Measurements from ENCODE around the gene NDRG4. TPM values are rescaled to one million over a fixed set of nuclear protein-coding genes. Genes with fewer than 3 reads are reported as not detected.

Gene NDRG4
- total RNA-seq, 1 donor from 2014 or later = 8.7 TPM

DNA sequence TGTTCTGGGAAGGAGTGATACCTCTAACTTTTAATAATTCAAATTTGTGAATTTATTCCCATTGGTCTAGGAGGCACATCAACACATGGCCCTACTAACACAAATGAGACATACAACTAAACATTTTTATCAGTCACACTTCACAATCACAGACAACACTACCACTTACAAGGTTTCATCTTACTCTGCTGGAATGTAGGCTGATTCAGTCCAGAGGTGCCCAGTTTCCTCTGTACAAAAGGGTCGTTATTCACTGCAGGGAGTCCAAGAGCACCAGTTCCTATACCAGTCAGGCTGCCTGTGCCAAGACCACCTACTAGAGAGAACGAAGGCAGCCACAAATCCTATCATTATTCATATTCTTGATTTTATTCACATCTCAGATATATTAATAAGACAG lies 56.7 kb downstream of the NDRG4 start:
- DNase-seq (ENCODE audit: low spot score) = no peak
- H3K27me3 Mint-ChIP-seq (ENCODE audit: low read depth) = no peaks in the 10 kb centered on the region
- H3K27ac Mint-ChIP-seq (ENCODE audit: unreplicated experiment) = peak overlapping the region; percentile 4
- H3K36me3 Mint-ChIP-seq (ENCODE audit: low read depth) = peaks cover 25% of the 10 kb centered on the region
- H3K4me1 Mint-ChIP-seq (ENCODE audit: low read depth) = peaks cover 4% of the 10 kb centered on the region
- no peaks in the 10 kb centered on the region for H3K9me3 Mint-ChIP-seq (ENCODE audit: low read depth)
- no peak overlapping the region for H3K4me3 Mint-ChIP-seq (ENCODE audit: unreplicated experiment)
- TF ChIP-seq, protein P1, sequence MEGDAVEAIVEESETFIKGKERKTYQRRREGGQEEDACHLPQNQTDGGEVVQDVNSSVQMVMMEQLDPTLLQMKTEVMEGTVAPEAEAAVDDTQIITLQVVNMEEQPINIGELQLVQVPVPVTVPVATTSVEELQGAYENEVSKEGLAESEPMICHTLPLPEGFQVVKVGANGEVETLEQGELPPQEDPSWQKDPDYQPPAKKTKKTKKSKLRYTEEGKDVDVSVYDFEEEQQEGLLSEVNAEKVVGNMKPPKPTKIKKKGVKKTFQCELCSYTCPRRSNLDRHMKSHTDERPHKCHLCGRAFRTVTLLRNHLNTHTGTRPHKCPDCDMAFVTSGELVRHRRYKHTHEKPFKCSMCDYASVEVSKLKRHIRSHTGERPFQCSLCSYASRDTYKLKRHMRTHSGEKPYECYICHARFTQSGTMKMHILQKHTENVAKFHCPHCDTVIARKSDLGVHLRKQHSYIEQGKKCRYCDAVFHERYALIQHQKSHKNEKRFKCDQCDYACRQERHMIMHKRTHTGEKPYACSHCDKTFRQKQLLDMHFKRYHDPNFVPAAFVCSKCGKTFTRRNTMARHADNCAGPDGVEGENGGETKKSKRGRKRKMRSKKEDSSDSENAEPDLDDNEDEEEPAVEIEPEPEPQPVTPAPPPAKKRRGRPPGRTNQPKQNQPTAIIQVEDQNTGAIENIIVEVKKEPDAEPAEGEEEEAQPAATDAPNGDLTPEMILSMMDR (IDR thresholded peaks at IDR 0.05) = no peak

Other genes starting within 250 kb of the NDRG4 start
- gene PRSS54, start 205.1 kb upstream of the NDRG4 start, total RNA-seq = not detected in 3 replicates
- gene GINS3, start 107.7 kb upstream of the NDRG4 start, total RNA-seq = 1.9 to 3.3 TPM (median 2.1 TPM) in 3 replicates
- 10.4 to 16.4 TPM (median 13.0 TPM) in 3 replicates for gene SETD6, start 15.4 kb downstream of the NDRG4 start, total RNA-seq
- gene CNOT1, start 129.7 kb downstream of the NDRG4 start, total RNA-seq = 89.3 to 104 TPM (median 98.1 TPM) in 3 replicates
- gene SLC38A7, start 184.6 kb downstream of the NDRG4 start, total RNA-seq = 37.6 to 47.3 TPM (median 45.1 TPM) in 3 replicates
- gene GOT2, start 234.2 kb downstream of the NDRG4 start, total RNA-seq = 54.5 to 74.9 TPM (median 55.4 TPM) in 3 replicates